Fibroblast of lung (primary cell): ENCODE measurements around the gene PCBP3.

Experiments
- CTCF ChIP-seq, 2 donors: IDR thresholded peaks in 1 of 2; conservative IDR thresholded peaks in 1 of 2; 1 replicate in 1 of 2; 2 replicates in 1 of 2; pipeline ENCODE4 v1.5.1; 2011 to 2012; ENCODE audit warnings: low read length in 2 of 2, control low read depth in 1 of 2, inconsistent platforms in 1 of 2, low read depth in 1 of 2, mild to moderate bottlenecking in 1 of 2
- EZH2 ChIP-seq: IDR thresholded peaks from 2 replicates; pipeline ENCODE4 v1.5.1; 2012; ENCODE audit warnings: low read length, control low read depth, mild to moderate bottlenecking; ENCODE audit errors: missing control alignments

GRCh38 chr21:45972716-45973474 lies 329.4 kb downstream of the PCBP3 start:
- no peak for TF ChIP-seq CTCF (conservative IDR thresholded peaks at IDR 0.05 in 1 of 2, IDR thresholded peaks at IDR 0.05 in 1 of 2; ENCODE audit: low read depth in 1 of 2, low read length in 2 of 2)
- no peak for TF ChIP-seq EZH2
